HuH-7 (cell line): ENCODE data around the gene STPG3.
"Not testable (repeated sequence)": the region's sequence is repeated elsewhere in the genome, so short reads cannot be mapped to it uniquely, and the experiment has no call there.

ENCODE experiments used
- DNase-seq: peaks from one replicate; pipeline ENCODE4 v3.0.0; 2011; ENCODE audit warnings: low spot score

The STPG3 gene

DNA sequence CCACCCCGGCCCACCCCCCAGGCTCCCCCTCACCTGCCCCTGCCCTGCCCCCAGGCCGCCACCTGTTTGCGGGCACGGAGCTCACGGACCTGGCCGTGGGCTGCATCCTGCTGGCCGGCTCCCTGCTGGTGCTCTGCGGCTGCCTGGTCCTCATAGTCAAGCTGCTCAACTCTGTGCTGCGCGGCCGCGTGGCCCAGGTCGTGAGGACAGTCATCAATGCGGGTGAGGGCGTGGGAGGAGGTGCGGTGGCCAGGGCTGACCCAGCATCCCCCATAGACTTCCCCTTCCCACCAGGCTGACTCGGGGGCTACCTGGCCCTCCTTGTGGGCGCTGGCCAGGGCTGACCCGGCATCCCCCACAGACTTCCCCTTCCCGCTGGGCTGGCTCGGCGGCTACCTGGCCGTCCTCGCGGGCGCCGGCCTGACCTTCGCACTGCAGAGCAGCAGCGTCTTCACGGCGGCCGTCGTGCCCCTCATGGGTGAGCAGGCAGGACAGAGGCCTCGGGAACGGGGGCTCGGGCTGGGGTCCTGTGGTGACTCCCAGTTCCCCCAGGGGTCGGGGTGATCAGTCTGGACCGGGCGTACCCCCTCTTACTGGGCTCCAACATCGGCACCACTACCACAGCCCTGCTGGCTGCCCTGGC, 16.9 kb upstream of the STPG3 start:
- no peak for DNase-seq

DNA sequence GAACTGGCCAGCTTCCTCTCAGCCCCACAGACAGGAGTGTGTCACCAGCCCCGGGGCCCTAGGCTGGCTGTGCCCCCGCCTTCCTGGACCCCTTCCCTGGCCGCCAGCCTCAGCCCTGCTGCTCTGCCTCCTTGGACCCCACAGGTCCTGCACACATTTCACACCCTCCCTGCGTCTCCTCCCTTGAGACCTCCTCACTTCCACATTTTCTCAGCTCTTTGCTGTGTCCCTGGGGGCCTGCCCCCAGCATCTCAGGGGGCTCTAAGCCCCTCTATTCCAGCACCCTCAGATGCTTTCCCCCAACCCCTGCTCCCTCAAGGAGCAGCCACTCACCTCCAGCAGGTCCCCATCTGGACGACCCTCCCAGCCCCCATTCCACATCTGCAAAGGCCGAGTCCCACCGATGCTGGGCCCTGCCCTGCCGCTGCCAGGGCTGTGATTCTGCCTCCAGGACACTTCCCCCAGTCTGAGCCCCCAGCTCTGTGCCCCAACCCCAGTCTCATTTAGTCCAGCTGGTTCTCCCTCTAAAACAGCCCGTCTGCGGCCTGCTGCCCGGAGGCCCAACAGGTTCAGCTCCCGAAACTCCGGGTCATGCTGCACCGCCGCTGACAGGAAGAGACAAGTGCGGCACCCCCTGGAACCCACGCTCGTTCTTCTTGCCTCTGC, 16.2 kb upstream of the STPG3 start:
- DNase-seq = no peak

DNA sequence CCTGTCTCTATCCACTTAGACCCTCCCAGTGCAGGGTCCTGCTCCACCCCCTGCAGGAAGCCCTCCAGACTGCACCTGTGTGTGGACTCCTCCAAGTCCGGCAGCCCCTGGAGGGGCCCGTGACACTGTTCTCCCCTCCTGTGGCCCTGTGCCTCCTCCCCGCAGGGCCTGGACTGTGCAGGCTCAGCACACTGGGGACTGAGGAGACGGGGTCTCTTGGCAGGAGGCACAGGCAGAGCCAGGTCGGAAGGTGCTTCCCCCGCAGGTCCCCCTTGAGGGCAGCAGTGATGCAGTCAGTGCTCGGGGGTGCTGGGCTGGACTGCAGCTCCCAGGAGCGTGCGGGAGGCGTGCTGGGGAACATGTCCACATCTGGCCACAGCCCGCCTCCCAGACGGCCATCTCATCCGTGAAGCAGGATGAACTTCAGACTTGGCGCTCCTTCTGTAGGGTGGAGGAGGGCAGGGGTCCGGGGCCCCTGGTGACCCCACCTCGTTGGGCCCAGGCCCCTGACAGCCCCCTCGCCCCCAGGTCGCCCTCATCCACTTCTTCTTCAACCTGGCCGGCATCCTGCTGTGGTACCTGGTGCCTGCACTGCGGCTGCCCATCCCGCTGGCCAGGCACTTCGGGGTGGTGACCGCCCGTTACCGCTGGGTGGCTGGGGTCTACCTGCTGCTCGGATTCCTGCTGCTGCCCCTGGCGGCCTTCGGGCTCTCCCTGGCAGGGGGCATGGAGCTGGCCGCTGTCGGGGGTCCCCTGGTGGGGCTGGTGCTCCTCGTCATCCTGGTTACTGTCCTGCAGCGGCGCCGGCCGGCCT, 15.5 kb upstream of the STPG3 start:
- DNase-seq = peak; percentile 68

DNA sequence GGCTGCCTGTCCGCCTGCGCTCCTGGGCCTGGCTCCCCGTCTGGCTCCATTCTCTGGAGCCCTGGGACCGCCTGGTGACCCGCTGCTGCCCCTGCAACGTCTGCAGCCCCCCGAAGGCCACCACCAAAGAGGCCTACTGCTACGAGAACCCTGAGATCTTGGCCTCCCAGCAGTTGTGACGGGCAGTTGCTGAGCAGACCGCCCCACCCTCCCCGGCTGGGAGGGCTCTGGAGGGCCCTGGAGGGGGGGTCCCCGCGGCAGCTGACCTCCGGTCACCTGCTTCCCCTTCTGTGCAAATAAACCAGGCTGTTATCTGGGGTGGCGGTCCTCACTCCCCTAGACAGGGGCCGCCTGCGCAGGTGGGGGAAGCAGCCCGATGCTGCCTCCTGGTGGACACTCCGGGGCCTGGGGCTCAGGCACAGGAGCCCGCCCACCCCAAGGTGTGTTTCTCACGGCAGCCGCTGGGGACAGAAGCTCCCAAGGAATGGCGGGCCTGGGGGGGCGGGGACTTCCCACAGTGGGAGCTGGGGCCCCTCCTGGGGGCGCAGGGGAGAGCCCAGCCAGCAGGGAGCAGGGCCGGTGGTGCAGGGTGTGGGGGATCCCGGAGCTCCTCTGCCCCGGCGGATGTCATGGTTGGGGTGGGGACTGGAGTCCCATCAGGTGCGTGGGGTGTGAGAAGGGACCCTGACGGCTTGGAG, 14.7 kb upstream of the STPG3 start:
- DNase-seq = peak; percentile 99

DNA sequence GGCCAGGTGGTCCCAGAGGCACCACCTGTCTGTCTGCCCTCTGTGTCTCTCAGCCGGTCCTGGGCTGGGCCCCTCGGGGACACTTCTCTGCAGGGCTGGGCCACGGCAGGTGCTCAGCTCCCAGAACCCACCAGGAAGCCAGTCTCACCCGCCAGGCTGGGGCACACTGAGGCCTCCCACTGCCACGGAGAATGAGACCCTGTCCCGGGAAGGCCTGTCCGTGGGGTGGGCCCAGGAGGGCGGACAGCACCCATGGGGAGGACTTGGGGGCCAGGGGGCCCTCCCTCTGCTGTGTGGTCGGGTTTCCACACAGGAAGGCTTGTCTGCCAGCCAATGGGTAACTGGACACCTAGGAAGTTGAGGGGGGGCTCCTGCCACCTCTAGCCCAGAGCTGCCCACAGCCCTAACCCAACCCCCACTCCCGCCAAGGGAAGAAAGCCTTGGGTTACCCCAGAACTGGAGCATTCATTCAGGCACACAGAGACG, 14.1 kb upstream of the STPG3 start:
- DNase-seq = no peak

DNA sequence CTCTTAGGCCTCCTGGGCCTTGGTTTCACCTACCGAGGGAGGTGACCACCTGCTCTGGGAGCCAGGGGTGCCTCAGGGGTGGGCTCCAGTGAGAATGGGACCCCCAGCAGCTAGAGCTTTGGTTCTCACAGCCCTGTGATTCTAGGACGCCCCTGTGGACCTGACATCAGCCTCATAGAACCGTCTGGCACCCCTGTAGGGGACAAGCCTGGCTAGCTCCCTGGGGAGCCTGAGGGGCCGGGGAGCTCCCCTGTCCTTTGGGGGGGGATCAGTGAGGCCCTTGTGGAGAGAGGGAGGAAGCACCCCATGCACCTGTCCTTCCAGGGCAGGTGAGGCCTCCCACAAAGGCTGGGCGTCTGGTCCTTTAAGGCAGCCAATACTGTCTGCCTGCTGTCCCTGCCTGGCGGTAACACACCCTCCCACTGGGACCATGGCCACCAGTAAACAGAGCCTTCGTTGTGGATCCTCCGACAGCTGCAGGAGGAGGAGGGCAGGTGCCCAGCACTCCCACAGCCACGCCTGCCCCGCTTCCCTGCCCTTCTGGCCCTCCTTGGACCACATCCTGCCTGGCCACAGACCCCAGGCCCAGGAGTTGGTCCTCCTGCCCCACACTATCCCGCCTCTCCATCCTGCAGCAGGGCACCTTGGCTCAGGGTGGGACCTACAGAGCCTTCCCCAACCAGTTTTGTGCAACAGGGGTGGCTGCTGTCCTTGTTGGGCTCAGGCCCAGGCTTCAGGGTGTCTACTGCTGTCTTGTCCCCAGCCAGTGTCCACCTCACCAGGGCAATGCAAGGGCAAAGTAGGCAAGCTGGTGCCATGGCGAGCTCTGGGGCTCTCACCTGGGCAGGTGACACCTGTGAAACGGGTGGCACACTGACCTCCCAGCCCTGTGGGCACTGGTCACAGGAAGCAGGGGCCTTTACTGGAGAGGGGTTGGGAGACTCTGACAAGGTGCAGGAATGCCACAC, 13.0 kb upstream of the STPG3 start:
- DNase-seq = no peak

DNA sequence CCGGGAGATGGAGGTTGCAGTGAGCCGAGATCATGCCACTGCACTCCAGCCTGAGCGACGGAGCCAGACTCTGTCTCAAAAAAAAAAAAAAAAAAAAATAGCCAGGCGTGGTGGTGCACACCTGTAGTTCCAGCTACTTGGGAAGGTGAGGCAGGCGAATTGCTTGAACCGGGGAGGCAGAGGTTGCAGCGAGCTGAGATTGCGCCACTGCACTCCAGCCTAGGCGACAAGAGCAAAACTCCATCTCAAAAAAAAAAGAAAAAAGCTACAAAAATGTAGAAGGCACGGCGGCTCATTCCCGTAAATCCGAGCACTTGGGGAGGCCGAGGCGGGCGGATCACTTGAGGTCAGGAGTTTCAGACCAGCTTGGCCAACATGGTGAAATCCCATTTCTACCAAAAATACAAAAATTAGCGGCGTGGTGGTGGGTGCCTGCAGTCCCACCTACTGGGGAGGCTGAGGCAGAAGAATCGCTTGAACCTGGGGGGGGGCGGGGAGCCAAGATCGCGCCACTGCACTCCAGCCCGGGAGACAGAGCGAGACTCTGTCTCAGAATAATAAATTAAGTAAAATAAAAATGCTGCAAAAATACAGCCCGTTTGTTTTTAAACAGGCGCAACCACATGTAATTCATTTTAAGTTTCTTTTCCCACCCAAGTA, 11.4 kb upstream of the STPG3 start:
- DNase-seq = not testable (repeated sequence)

DNA sequence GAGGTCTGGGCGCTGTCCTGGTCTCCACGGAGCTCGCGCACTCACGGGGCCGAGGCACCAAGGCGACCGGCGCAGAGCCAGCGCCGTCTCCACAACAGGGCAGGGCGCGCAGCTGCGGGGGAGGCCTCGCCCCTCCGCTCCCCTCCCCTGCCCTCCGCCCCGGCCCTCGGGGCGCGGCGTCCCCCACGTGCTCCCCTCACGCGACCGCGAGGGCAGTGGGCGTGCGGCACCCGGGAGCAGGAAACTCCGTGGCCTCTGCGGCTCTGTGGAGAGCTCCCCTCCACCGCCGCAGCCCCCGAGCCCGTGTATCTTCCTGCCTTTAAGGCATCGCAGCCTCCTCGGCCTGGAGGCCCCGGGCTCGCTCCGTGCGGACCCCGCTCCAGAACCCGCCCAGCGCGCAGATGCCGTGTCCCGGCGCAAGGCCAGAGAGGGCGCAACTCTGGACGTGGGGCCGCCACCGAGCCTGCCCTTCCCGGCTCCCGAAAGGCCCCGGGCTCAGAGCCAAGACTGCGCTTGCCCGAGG, 10.7 kb upstream of the STPG3 start:
- DNase-seq = no peak

DNA sequence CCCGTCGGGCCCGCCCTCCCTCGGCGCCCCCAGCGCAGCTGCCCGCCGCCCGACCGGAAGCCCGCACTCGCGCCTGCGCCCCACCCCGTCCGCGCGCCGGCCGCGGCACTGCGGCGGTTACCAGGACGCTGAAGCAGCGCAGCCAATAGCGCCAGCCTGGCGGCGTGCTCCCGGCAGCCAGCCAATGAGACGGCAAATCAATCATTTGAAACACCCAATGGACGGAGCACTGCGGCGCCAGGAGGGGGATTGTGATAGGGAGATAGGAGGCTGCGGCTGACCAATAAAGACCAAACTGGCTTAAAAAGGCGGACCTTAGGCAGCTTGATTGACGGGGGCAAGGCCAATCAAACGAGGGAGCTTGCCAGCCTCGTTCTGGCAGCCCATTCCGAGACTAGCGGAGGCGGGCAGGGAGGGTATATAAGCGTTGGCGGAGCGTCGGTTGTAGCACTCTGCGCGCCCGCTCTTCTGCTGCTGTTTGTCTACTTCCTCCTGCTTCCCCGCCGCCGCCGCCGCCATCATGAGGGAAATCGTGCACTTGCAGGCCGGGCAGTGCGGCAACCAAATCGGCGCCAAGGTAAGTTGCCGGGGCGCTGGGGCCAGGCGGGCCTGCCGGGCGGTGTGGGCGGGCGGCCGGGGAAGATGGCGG, 10.1 kb upstream of the STPG3 start, which contains the start of gene TUBB4B:
Gene TUBB4B (plus strand): TSS at position 447 of the 649 bp plus-strand sequence. CDS start 74 bp downstream, at position 521.
- DNase-seq = peak; percentile 100

DNA sequence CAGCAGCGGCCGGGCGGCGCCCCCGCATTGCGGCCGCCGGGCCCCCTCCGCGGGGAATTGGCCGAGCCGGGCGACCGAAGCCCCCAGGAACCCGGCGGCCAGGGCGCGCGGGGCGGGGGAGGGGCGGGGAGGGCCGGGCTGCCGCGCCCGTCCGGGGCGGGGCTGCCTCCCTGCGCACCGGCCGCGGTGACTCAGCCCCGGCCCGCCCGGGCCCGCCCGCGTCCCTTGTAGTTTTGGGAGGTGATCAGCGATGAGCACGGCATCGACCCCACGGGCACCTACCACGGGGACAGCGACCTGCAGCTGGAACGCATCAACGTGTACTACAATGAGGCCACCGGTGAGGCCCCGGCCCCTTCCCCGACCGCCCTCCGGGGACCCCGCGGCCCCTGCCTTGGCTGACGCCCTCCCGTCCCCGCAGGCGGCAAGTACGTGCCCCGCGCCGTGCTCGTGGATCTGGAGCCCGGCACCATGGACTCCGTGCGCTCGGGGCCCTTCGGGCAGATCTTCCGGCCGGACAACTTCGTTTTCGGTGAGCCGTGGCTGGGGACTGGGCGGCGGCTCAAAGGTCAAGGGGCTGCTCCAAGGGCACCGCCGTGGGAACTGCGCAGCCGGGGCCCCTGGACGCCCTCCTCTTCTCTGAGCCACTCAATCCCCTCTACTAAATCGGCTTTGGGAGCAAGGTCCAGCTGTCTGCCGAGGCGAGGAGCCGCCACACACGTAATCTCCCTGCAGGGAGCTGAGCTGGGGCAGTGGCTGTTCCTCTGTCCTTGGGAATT, 9.4 kb upstream of the STPG3 start:
- DNase-seq = no peak

DNA sequence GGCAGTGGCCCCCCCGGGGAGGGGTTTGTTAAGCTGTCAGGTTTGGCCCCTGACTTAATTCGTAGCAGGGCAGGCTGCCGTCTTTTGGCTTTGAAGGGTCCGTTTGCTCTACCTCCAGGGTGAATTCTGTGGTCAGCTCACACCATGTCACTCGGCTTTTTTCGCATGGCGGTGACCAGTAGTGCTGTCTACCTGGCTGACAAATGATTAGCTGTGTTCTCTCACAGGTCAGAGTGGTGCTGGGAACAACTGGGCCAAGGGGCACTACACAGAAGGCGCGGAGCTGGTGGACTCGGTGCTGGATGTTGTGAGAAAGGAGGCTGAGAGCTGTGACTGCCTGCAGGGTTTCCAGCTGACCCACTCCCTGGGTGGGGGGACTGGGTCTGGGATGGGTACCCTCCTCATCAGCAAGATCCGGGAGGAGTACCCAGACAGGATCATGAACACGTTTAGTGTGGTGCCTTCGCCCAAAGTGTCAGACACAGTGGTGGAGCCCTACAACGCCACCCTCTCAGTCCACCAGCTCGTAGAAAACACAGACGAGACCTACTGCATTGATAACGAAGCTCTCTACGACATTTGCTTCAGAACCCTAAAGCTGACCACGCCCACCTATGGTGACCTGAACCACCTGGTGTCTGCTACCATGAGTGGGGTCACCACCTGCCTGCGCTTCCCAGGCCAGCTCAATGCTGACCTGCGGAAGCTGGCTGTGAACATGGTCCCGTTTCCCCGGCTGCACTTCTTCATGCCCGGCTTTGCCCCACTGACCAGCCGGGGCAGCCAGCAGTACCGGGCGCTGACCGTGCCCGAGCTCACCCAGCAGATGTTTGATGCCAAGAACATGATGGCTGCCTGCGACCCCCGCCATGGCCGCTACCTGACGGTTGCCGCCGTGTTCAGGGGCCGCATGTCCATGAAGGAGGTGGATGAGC, 8.6 kb upstream of the STPG3 start:
- no peak for DNase-seq

DNA sequence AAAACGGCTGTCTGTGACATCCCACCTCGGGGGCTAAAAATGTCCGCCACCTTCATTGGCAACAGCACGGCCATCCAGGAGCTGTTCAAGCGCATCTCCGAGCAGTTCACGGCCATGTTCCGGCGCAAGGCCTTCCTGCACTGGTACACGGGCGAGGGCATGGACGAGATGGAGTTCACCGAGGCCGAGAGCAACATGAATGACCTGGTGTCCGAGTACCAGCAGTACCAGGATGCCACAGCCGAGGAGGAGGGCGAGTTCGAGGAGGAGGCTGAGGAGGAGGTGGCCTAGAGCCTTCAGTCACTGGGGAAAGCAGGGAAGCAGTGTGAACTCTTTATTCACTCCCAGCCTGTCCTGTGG, 7.8 kb upstream of the STPG3 start:
- DNase-seq = not testable (repeated sequence)

DNA sequence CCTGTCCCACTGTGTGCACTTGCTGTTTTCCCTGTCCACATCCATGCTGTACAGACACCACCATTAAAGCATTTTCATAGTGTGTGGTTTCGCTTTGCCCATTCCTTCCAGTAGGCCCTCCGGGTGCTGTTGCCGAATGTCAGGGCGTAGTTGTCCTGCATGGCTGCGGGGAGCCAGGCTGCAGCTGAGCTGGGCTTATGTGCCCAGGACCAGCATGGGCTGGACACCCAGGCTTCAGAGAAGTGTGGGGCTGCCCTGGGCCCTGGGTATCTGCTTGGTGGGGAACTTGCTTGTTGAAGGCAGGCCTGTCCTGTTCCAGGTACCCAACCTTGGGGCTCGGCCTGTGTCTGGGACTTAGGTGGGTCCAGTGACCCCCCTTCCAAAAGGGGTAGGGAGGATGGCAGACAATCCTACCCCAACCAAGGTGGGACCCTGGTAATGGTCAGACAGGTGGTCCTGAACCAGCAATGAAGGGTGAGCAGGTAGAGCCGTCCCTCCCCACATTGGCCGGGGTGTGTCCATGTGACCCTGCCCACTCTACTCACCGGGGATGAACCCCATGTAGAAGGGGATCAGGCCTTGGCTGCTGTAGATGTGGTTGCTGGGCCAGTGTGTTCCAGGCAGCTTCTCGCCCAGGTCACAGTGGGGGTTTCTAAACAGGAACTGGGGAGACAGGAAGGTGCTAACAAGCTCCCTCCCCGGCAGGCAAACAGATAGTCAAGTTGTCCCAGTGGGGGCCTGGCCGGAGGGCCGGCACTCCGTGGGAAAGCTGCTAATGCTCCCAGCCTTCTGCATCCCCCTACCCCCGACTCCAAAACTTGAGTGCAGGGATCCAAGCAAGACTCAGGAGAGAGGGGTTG, 7.2 kb upstream of the STPG3 start:
- DNase-seq = no peak

DNA sequence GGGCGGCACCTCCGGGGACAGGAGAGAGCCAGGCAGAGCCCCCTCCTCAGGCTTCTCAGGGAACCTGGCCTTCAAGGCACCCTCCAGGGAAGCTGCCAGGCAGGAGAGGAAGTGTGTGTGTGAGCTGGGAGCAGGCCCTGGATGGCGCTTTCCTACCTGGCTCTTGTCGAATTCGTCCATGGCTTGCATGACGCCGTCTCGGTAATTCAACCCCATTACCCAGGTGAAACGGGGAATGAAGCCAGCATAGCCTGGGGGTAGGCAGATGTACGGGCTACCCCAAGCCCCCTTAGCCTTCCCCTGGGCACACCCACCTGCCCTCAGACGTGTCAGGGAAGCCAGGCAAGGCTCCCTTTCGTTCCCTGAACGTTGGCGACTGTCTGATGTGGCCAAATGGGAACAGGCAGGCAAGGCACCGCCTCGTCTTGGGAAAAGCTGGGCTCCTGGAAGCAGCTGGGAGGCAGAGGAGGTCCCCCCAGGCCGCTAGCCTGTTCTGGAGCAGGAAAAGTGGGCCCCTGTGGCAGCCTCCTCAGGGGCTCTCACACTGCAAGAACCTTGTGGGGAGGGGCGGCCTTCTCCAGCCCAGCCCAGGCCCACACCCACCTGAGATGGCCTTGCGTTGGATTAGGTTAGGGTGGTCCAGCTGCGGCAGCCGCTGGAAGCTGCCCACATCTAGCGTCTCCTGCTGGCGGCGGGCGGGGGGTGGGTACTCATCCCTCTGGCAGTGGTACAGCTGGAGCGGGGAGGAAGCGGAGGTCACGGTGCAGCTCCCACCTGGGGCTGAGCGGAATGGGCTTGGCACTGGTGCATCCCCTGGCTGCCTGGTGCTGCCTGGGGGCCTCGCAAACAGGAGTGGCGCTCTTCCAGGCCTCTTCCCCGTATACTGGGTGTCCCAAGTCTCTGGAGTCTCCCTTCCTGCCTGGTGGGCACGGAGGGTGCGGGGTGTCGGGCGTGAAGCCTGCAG, 6.3 kb upstream of the STPG3 start:
- DNase-seq = no peak
